NCI-H748 (cell line): Measurements from ENCODE around the gene PGK2.

Experiments used
- DNase-seq: peaks from one replicate; lab custom pipeline; 2025; ENCODE audit not compliant: unreplicated experiment; lab: John Stamatoyannopoulos, UW

PGK2 gene

GRCh38 chr6:49787176-49787575, at the start of gene PGK2:
Gene PGK2 (minus strand): TSS chr6:49787285. CDS start chr6:49787187, 98 bp downstream.
- peak; percentile 17 for DNase-seq

DNA sequence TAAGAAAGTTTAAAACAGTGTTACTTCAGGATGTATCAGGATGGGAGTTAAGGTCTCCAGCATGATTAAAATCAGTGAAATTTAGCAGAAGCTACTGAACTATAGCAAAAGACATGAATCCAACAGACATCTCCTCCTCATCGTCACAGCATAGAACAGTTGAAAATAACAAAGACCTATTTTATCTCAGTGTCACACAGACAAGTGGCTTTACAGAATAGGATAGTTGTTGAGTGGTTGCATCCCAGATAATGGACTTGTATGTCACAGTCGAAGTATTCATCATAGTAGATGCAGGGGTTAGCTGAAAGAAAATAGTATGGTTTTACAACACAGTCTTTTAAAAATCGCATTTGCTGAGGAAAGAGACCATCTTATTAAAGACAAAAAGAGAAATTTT, 48.1 kb upstream of the PGK2 start:
- DNase-seq = no peak

- no peak for DNase-seq
These were observed 46.3 kb upstream of the PGK2 start for GRCh38 chr6:49833386-49833785.

- DNase-seq = no peak
These were observed 39.8 kb upstream of the PGK2 start for GRCh38 chr6:49826743-49827406.

- no peak for DNase-seq
These were observed 28.1 kb upstream of the PGK2 start for GRCh38 chr6:49815166-49815565.

- no peak for DNase-seq
These were observed 26.2 kb upstream of the PGK2 start for GRCh38 chr6:49813248-49813647.

DNA sequence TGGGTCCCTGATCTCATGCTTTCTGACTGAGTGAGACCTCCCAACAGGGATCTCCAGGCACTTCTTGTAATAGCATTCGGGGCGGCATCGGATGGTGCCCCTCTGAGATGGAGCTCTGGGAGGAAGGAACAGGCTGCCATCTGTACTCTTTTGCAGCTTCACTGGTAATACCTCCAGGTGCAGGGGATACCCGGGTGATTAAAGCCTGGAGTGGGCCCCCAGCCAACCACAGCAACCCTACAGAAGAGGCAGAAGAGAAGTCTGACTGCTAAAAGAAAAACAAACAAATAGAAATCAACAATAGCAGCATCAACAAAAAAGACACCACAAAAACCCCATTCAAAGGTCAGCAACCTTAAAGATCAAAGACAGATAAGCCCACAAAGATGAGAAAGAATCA, 19.1 kb upstream of the PGK2 start:
- DNase-seq = no peak

- DNase-seq = no peak
These were observed 18.2 kb upstream of the PGK2 start for GRCh38 chr6:49805246-49805645.

- no peak for DNase-seq
These were observed 14.4 kb upstream of the PGK2 start for GRCh38 chr6:49801525-49801924.

DNA sequence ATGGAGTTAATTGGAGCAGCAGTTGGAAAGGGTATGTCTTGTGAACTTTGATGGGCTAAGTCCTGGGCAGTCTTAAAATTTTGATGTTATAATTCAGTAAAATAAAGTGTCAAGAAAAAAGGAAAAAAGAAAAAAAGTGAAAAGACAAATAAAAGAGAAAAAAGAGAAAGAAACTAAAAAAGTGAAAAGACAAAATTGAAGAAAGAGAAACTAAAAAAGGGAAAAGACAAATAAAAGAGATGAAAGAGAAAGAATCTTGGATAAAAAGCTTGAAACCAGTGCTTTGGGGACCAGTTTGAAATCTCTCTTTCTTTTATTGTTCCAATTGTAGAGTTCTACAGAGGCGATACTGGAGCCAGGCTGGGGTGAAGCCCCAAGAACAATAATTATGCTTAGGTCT, 12.0 kb upstream of the PGK2 start:
- no peak for DNase-seq

DNA sequence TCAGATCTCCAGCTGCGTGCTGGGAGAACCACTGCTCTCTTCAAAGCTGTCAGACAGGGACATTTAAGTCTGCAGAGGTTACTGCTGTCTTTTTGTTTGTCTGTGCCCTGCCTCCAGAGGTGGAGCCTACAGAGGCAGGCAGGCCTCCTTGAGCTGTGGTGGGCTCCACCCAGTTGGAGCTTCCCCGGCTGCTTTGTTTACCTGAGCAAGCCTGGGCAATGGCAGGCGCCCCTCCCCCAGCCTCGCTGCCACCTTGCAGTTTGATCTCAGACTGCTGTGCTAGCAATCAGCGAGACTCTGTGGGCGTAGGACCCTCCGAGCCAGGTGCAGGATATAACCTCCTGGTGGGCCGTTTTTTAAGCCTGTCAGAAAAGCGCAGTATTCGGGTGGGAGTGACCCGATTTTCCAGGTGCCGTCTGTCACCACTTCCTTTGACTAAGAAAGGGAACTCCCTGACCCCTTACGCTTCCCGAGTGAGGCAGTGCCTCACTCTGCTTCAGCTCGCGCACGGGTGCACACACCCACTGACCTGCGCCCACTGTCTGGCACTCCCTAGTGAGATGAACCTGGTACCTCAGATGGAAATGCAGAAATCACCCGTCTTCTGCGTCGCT, 9.9 kb upstream of the PGK2 start:
- peak; percentile 82 for DNase-seq

DNA sequence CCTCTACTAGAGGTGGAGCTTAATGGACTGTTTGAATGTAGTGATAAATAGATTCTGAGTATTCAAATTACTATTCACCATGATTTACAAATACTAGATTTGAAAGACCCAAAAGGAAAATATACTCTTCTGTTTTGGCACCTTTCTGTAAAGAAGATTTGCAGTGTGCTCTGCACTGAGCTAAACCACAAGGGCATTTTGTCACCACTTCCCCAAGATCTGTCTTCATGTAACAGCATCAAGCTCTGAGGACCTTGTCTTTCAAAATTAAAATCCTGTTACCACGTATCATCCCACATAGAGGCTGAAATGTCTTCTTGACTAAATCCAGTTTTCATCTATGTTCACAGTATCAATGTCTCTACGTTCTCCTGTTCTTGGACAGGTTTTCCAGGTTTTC, 3.3 kb upstream of the PGK2 start:
- no peak for DNase-seq

DNA sequence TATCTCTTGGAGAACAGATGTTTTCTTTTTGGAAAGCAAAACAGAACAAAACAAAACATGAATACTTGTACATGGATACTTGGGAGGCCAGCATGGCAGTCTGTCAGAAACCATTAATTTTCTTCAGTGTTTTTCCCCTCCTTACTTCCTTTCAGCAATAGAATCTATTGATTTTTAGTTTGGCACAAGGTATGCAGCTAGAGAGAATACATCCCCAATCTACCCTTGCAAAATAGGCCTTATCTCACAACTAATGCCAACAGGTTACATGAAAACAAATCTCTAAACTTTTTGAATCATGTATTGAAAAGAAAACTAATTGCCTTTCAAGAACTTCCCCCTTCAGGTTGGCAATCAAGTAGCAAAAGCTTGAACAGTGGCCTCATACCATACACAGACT, 2.8 kb downstream of the PGK2 start:
- no peak for DNase-seq

DNA sequence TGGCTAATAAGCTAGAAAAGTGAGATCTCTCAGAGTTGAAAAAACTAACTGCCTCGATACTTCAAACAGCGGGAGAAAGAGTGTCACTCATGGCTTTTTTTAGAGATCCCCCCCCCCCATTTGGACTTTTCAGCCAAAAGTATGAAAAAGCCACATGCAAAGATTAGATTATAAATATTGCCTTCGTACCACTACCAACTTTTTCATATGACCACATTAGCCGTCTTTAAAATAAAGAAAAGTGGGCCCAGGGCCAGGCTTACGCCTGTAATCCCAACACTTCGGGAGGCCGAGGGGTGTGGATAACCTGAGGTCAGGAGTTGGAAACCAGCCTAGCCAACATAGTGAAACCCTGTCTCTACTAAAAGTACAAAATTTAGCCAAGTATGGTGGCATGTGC, 4.4 kb downstream of the PGK2 start:
- no peak for DNase-seq

- no peak for DNase-seq
These were observed 4.8 kb downstream of the PGK2 start for GRCh38 chr6:49782293-49782692.

DNA sequence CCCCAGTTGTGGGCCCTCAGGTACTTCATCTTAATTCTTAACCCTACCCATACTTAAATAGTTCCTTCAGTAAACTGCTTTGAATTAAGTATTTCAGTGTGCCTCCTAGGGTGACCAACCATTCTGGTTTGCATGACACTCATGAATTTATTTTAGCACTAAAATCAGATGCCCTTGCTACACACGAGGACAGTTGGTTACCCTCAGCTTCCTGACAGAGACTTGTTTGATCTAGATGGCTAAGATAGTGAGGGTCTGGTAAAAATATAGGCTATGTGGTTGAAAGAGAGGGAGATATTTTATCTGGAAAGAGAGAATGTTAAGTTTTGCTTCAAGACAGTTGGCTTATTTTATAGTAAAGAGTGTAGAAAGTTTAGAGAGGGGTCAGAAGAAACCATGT, 10.6 kb downstream of the PGK2 start:
- DNase-seq = no peak

- DNase-seq = no peak
These were observed 12.0 kb downstream of the PGK2 start for GRCh38 chr6:49775043-49775442.

DNA sequence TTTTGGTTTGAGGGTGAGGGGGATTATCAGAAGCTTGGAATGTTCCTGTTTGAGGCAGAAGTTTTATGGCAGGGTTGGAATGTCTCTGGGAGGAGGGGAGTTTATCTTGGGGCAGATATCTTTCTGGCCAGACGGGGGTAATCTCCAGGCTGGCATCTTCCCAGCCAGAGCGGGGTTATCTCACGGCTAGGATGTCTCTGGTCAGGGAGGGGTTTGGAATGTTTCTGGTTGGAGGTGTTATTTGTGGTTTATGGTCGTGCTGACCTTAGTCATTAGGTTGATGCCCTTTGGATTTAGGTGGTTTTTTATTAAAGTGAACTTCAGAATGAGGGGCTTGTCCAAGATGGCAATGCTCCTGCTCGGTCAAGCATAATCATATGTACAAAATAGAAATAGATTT, 14.8 kb downstream of the PGK2 start:
- no peak for DNase-seq

DNA sequence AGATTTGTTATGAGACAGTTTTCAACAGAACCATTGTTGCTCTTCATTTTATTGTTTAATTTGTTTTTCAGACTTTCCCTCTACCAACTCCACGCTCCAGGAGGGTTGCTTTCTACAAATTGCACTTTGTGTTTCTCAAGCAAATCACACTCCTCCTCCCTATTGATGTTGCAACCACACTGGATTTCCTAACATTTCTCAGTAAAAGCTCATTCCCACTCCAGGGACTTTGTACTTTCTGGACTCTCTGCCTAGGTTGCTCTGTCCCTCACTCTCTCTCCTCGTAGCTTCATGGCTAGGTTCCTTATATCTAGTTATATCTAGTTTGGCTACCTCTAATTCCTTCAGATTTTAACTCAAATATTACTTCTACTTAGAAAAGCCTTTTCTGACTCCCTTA, 20.3 kb downstream of the PGK2 start:
- DNase-seq = no peak

- no peak for DNase-seq
These were observed 22.4 kb downstream of the PGK2 start for GRCh38 chr6:49764571-49765236.

DNA sequence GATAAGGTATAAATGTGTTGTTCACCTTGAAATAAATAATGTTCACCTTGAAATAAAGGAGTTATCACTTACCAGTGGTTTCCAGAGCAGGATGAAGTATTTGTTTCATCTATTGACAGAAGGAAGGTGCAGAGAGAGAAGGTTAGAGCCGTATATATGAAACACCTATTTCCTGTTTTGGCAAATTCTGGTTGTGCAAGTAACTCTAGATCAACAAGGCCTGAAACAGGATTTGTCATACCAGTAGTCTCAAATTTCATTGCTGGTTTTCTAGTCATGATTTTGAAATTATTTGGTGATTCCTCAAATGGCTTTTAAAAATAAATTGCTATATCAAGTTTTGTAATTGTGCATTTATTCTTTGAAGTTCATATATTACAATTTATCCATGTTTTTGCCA, 42.8 kb downstream of the PGK2 start, which contains the start of gene CRISP3:
CRISP3 (minus strand) TSS at position 130 of the 400 bp plus-strand sequence; CDS start at position 109, 21 bp downstream.
- peak; percentile 48 for DNase-seq

DNA sequence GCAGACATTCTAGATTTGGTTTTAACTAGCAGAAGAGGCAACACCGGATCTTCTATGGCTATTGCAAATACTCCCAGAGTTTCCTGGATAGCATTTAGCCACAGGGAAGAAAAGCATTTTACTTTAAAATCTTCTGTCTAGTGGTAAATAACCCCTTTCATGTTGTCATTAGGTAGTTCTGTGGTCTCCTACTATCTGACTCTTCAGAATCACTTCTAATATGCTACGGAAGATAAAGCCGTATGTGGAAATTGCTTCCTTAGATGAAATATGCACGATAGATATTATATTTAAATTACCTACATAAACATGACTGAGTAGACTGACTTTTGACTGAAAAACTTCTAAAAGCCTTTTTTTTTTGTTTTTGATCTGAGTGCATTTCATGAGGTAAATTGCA, 43.7 kb downstream of the PGK2 start:
- DNase-seq = no peak
